ENCODE data around the gene FRMD4A.

DNA sequence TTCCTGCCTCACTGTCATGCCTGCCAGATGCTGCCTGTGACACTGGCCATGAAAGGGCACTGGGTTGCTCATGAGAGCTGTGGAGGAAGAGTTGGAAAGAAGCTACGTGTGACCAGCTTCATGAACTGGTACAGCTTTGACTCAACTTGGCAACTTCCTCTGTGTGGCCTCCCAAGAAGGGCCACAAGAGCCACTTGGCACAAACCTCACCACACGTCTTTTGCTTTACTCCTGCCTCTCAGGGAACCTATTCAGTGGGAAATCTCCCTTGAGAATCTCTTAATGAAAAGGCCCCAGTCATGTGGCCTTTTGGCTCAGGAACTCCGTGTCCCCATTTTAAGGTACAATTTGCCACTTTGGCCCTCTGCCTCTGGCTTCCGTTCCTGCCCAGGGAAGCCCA, 54.5 kb downstream of the FRMD4A start:
- TF ChIP-seq SP1 (IDR thresholded peaks at IDR 0.05) (no peak), FOXA1 (IDR thresholded peaks at IDR 0.05) (no peak), ARNT (IDR thresholded peaks at IDR 0.05) (no peak), HDGF (IDR thresholded peaks at IDR 0.05; ENCODE audit: borderline replicate concordance) (no peak)
